ENCODE measurements around the gene MBLAC1. TPM values are rescaled to one million over a fixed set of nuclear protein-coding genes. Genes with fewer than 3 reads are reported as not detected.

MBLAC1 gene
- total and polyA plus RNA-seq, 9 of the 15 experiments (the other 6 are each of a cell fraction or from before 2014, with no cell fraction given), result 0.03 to 3.1 (median 0.52) TPM

DNA sequence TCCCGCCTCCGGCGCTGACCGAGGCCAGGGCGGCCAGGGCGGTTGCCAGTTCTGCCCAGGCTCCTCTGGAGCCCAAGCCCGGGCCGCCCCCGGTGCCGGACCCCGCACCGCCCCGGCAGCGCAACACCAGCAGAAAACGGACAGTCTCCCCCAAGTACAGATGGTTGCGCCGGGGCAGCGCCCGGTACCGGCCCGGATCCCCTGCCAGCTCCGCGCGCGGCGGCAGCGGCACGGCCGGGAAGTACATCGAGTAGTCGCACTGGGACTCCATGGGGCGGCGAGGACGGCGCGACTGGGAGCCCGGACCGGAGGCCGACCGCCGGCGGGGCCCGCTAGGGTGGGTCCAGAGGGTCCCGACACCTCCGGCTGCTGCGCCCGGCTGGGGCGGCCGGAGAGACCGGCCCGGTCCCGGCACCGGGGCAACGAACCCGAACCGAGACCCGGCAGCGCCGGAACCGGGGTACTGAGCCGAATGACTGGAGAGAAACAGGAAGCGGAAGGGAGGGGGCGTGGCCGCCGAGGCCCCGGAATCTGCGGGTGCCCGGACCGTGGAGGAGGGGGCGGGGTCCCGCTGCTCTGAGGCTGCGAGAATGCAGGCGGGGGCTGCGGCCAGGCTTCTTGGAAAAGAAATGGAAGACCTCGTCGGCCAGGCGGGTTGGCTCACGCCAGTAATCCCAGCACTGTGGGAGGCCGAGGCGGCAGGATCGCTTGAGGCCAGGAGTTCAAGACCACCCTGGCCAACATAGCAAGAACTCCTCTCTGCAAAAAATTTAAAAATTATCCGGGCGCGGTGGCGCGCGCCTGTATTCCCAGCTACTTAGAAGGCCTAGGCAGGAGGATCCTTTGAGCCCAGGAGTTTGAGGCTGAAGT is 31.7 kb downstream of the MBLAC1 start, which contains the start of gene TRAPPC14 (continued):
- TF ChIP-seq, protein P1, sequence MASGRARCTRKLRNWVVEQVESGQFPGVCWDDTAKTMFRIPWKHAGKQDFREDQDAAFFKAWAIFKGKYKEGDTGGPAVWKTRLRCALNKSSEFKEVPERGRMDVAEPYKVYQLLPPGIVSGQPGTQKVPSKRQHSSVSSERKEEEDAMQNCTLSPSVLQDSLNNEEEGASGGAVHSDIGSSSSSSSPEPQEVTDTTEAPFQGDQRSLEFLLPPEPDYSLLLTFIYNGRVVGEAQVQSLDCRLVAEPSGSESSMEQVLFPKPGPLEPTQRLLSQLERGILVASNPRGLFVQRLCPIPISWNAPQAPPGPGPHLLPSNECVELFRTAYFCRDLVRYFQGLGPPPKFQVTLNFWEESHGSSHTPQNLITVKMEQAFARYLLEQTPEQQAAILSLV (tag; IDR thresholded peaks at IDR 0.05), result 0 out of 2 replicates have a peak, but pooled peaks have one; percentile 43
- TF ChIP-seq C11orf30 (IDR thresholded peaks at IDR 0.05; ENCODE audit: low read depth) (peak; percentile 45), RBM14 (IDR thresholded peaks at IDR 0.05; ENCODE audit: borderline replicate concordance, insufficient read depth, low read depth, low read length) (no peak), NR3C1 (CRISPR knock-in tag; IDR thresholded peaks at IDR 0.05) (no peak), RHOXF2B (CRISPR knock-in tag; conservative IDR thresholded peaks at IDR 0.05) (0 out of 2 replicates have a peak, but pooled peaks have one; percentile 27), TAF7 (tag; IDR thresholded peaks at IDR 0.05) (0 out of 2 replicates have a peak, but pooled peaks have one; percentile 44), TCF3 (CRISPR knock-in tag; IDR thresholded peaks at IDR 0.05) (peak; percentile 35; the same call in 1 of the 2 replicates), RAD51 (IDR thresholded peaks at IDR 0.05; ENCODE audit: borderline replicate concordance, low read depth) (no peak), POLR2A (conservative IDR thresholded peaks at IDR 0.05) (peak; percentile 90), ZFP36 (IDR thresholded peaks at IDR 0.05; ENCODE audit: low read depth, low read length, partially characterized antibody) (no peak), STAT5B (CRISPR knock-in tag; IDR thresholded peaks at IDR 0.05) (no peak), ZFX (CRISPR knock-in tag; IDR thresholded peaks at IDR 0.05) (peak; percentile 83), RNF2 (IDR thresholded peaks at IDR 0.05) (peak; percentile 40; the same call in 1 of the 2 replicates), GATAD2B (IDR thresholded peaks at IDR 0.05; ENCODE audit: borderline replicate concordance) (no peak; the same call in 1 of the 2 replicates), RAD21 (CRISPR knock-in tag; conservative IDR thresholded peaks at IDR 0.05 in 1 of 2, IDR thresholded peaks at IDR 0.05 in 1 of 2) (peak in 1 of 2 experiments; percentile 8; a peak in 1 of 4 replicates), RB1 (IDR thresholded peaks at IDR 0.05; ENCODE audit: low read depth) (peak; percentile 54), HCFC1 (IDR thresholded peaks at IDR 0.05; ENCODE audit: low read depth, low read length) (peak; percentile 66), ETV1 (tag; conservative IDR thresholded peaks at IDR 0.05; ENCODE audit: low read depth) (no peak; the same call in 1 of the 2 replicates)
- TF ChIP-seq, protein P2, sequence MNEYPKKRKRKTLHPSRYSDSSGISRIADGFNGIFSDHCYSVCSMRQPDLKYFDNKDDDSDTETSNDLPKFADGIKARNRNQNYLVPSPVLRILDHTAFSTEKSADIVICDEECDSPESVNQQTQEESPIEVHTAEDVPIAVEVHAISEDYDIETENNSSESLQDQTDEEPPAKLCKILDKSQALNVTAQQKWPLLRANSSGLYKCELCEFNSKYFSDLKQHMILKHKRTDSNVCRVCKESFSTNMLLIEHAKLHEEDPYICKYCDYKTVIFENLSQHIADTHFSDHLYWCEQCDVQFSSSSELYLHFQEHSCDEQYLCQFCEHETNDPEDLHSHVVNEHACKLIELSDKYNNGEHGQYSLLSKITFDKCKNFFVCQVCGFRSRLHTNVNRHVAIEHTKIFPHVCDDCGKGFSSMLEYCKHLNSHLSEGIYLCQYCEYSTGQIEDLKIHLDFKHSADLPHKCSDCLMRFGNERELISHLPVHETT (CRISPR knock-in tag; conservative IDR thresholded peaks at IDR 0.05 in 1 of 2, IDR thresholded peaks at IDR 0.05 in 1 of 2), result peak; percentile 63 to 94; a peak in 2 of 4 replicates
- TF ChIP-seq, protein P3, sequence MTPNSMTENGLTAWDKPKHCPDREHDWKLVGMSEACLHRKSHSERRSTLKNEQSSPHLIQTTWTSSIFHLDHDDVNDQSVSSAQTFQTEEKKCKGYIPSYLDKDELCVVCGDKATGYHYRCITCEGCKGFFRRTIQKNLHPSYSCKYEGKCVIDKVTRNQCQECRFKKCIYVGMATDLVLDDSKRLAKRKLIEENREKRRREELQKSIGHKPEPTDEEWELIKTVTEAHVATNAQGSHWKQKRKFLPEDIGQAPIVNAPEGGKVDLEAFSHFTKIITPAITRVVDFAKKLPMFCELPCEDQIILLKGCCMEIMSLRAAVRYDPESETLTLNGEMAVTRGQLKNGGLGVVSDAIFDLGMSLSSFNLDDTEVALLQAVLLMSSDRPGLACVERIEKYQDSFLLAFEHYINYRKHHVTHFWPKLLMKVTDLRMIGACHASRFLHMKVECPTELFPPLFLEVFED (CRISPR knock-in tag; conservative IDR thresholded peaks at IDR 0.05), result no peak
- TF ChIP-seq, protein P4, sequence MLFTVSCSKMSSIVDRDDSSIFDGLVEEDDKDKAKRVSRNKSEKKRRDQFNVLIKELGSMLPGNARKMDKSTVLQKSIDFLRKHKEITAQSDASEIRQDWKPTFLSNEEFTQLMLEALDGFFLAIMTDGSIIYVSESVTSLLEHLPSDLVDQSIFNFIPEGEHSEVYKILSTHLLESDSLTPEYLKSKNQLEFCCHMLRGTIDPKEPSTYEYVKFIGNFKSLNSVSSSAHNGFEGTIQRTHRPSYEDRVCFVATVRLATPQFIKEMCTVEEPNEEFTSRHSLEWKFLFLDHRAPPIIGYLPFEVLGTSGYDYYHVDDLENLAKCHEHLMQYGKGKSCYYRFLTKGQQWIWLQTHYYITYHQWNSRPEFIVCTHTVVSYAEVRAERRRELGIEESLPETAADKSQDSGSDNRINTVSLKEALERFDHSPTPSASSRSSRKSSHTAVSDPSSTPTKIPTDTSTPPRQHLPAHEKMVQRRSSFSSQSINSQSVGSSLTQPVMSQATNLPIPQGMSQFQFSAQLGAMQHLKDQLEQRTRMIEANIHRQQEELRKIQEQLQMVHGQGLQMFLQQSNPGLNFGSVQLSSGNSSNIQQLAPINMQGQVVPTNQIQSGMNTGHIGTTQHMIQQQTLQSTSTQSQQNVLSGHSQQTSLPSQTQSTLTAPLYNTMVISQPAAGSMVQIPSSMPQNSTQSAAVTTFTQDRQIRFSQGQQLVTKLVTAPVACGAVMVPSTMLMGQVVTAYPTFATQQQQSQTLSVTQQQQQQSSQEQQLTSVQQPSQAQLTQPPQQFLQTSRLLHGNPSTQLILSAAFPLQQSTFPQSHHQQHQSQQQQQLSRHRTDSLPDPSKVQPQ (CRISPR knock-in tag; IDR thresholded peaks at IDR 0.05; ENCODE audit: borderline replicate concordance), result no peak
